Panc1 (cell line): ENCODE data around the gene EID3. TPM values are rescaled to one million over a fixed set of nuclear protein-coding genes. Genes with fewer than 3 reads are reported as not detected.

Experiments used
- ATAC-seq: fragments of 200-7000 bp; cut with Tn5 transposase; 2 replicates; pipeline ENCODE4 v1.9.1; 2020; ENCODE audit warnings: mild to moderate bottlenecking, moderate library complexity
- BruUV-seq: library from RNA; stranded (reverse); fragments of 400-500 nt; replicated peaks from 2 replicates; lab custom pipeline; 2021; lab: Mats Ljungman, UMichigan
- CTCF ChIA-PET: fragments of 300-600 bp; sonication (Branson Sonifier 250); formaldehyde crosslinking; loops from one replicate; lab custom pipeline; 2022; ENCODE audit warnings: antibody characterized with exemption; lab: Charles Lee
- POLR2A ChIA-PET: fragments of 300-600 bp; sonication (Branson Sonifier 250); formaldehyde crosslinking; loops from one replicate; lab custom pipeline; 2022; ENCODE audit warnings: antibody characterized with exemption; lab: Charles Lee
- DNase-seq: peaks from one replicate; pipeline ENCODE4 v3.0.0-alpha.2; 2010; ENCODE audit warnings: low read depth, low spot score
- H3K27ac ChIP-seq: 2 replicates; pipeline ENCODE4 v1.5.1; 2011; ENCODE audit warnings: mild to moderate bottlenecking, low read length, inconsistent platforms
- H3K27me3 ChIP-seq: fragments of 200-500 bp; sonication (Bioruptor generic); 2 replicates; pipeline ENCODE4 v1.6.0; 2014; ENCODE audit warnings: low read length, inconsistent platforms; ENCODE audit not compliant: control insufficient read depth, insufficient read depth
- H3K36me3 ChIP-seq: fragments of 200-500 bp; sonication (Bioruptor generic); 2 replicates; pipeline ENCODE4 v1.5.1; 2014; ENCODE audit warnings: inconsistent platforms, mild to moderate bottlenecking, low read length, moderate library complexity; ENCODE audit not compliant: control insufficient read depth, insufficient read depth
- H3K4me1 ChIP-seq: 2 replicates; pipeline ENCODE4 v1.5.1; 2011; ENCODE audit warnings: inconsistent platforms, mild to moderate bottlenecking, low read length, moderate library complexity; ENCODE audit not compliant: control insufficient read depth, insufficient read depth
- H3K4me3 ChIP-seq, 2 experiments: 2 replicates each; pipeline ENCODE4 v1.5.1; 2011 to 2012; ENCODE audit warnings: low read depth in 2 of 2, low read length in 2 of 2, mild to moderate bottlenecking in 2 of 2, inconsistent platforms in 1 of 2, moderate library complexity in 1 of 2
- H3K9me3 ChIP-seq: fragments of 200-500 bp; sonication (Bioruptor generic); 2 replicates; pipeline ENCODE4 v1.5.1; 2014; ENCODE audit warnings: low read depth, mild to moderate bottlenecking, inconsistent platforms, low read length, moderate library complexity; ENCODE audit not compliant: control insufficient read depth, insufficient read depth
- CTCF ChIP-seq: fragments of 450-650 bp; IDR thresholded peaks from 2 replicates; pipeline ENCODE4 v1.5.1; 2017; ENCODE audit warnings: mild to moderate bottlenecking
- POLR2AphosphoS5 ChIP-seq: IDR thresholded peaks from 2 replicates; pipeline ENCODE4 v1.6.1; 2012; ENCODE audit warnings: mild to moderate bottlenecking, low read depth, low read length, moderate library complexity
- REST ChIP-seq, 2 experiments: IDR thresholded peaks; 2 replicates each; pipeline ENCODE4 v1.6.1; 2011 to 2012; ENCODE audit warnings: low read depth in 2 of 2, control low read depth in 1 of 2, low read length in 1 of 2, mild to moderate bottlenecking in 1 of 2, moderate library complexity in 1 of 2; ENCODE audit not compliant: insufficient read depth in 1 of 2
- SIN3A ChIP-seq: IDR thresholded peaks from 2 replicates; pipeline ENCODE4 v1.6.1; 2012; ENCODE audit warnings: low read depth, mild to moderate bottlenecking, low read length, moderate library complexity, borderline replicate concordance; ENCODE audit not compliant: insufficient read depth
- TCF7L2 ChIP-seq: IDR thresholded peaks from 2 replicates; pipeline ENCODE4 v1.6.1; 2011; ENCODE audit warnings: mild to moderate bottlenecking, low read depth, low read length, inconsistent platforms
- in situ Hi-C: cut with HindIII; loops from 2 replicates; pipeline ENCODE4 v1.10.0; 2016; ENCODE audit warnings: low sequenced_read_pairs, low pct_unique_long_range_greater_than_20kb
- intact Hi-C: fragments of 100-400 bp; cut with micrococcal nuclease; formaldehyde crosslinking; loops from one replicate; pipeline ENCODE4 v1.10.0; 2022; ENCODE audit not compliant: unreplicated experiment
- total RNA-seq: library from RNA; stranded (reverse); gene quantifications from one replicate; pipeline ENCODE4 v1.2.1, GENCODE V29; 2021; ENCODE audit not compliant: unreplicated experiment

Gene EID3
- total RNA-seq, 1 experiment from 2014 or later, result 18.5 TPM

GRCh38 chr12:104336115-104336514, 32.6 kb downstream of the EID3 start:
- in situ Hi-C loops, result no loop called here
- TF ChIP-seq REST (IDR thresholded peaks at IDR 0.05; ENCODE audit: insufficient read depth in 1 of 2, low read depth in 2 of 2, low read length in 1 of 2) (no peak), TCF7L2 (no peak), SIN3A (no peak), CTCF (no peak), POLR2AphosphoS5 (no peak)
- Histone ChIP-seq H3K9me3 (no peaks in the 10 kb centered on the region), H3K36me3 (peaks cover 64% of the 10 kb centered on the region), H3K27ac (no peak overlapping the region), H3K4me1 (peaks cover 21% of the 10 kb centered on the region; the same call in 1 of the 2 replicates), H3K27me3 (no peaks in the 10 kb centered on the region), H3K4me3 (no peak overlapping the region)
- POLR2A ChIA-PET, result no interaction called here
- intact Hi-C loops, result no loop called here
- no TSS peak for BruUV-seq
- CTCF ChIA-PET, result no interaction called here
- DNase-seq (no peak), ATAC-seq (no peak)

GRCh38 chr12:104337030-104337558, 33.6 kb downstream of the EID3 start:
- H3K4me3 ChIP-seq, result no peak overlapping the region
- peaks cover 31% of the 10 kb centered on the region for H3K4me1 ChIP-seq
- H3K9me3 ChIP-seq, result no peaks in the 10 kb centered on the region
- H3K27ac ChIP-seq, result no peak overlapping the region
- in situ Hi-C loops (no loop called here), intact Hi-C loops (no loop called here)
- DNase-seq, result no peak
- ATAC-seq, result no peak
- H3K27me3 ChIP-seq, result no peaks in the 10 kb centered on the region
- POLR2A ChIA-PET, result interaction anchor here (0.6 kb wide), 1 partner anchor 110 kb away, joined by 7 read pairs; no protein-coding TSS in a partner anchor
- H3K36me3 ChIP-seq, result peaks cover 61% of the 10 kb centered on the region
- CTCF ChIA-PET, result no interaction called here
- TF ChIP-seq CTCF, result no peak
- TF ChIP-seq SIN3A, result no peak
- no peak for TF ChIP-seq TCF7L2
- TF ChIP-seq POLR2AphosphoS5, result no peak
- TF ChIP-seq REST (IDR thresholded peaks at IDR 0.05; ENCODE audit: insufficient read depth in 1 of 2, low read depth in 2 of 2, low read length in 1 of 2), result no peak
- no TSS peak for BruUV-seq
